Caco-2 (cell line): ENCODE results near the gene FOXP1. TPM values are rescaled to one million over a fixed set of nuclear protein-coding genes. Genes with fewer than 3 reads are reported as not detected.

Experiments used
- BruUV-seq: library from RNA; stranded (reverse); fragments of 400-500 nt; replicated peaks from 2 replicates; lab custom pipeline; 2021; lab: Mats Ljungman, UMichigan
- CTCF ChIA-PET: fragments of 300-600 bp; sonication (Branson Sonifier 250); formaldehyde crosslinking; loops from one replicate; lab custom pipeline; 2022; ENCODE audit warnings: antibody characterized with exemption; lab: Charles Lee
- POLR2A ChIA-PET: fragments of 300-600 bp; sonication (Branson Sonifier 250); formaldehyde crosslinking; loops from one replicate; lab custom pipeline; 2022; ENCODE audit warnings: antibody characterized with exemption; lab: Charles Lee
- DNase-seq, 2 experiments: peaks; one replicate each; pipeline versions ENCODE4 v3.0.0 to v3.0.0-alpha.2; 2020 to 2022
- H3K27me3 ChIP-seq: replicated peaks from 2 replicates; pipeline ENCODE4 v1.6.0; 2011; ENCODE audit warnings: low read length; ENCODE audit not compliant: control insufficient read depth, insufficient read depth
- H3K36me3 ChIP-seq: 2 replicates; pipeline ENCODE4 v1.5.1; 2011; ENCODE audit warnings: low read length; ENCODE audit not compliant: control insufficient read depth, insufficient read depth
- H3K4me1 ChIP-seq: fragments of 250-450 bp; sonication (Bioruptor Pico); 2 replicates; pipeline ENCODE4 v1.5.1; 2020; ENCODE audit warnings: mild to moderate bottlenecking
- H3K4me3 ChIP-seq: 2 replicates; pipeline ENCODE4 v1.5.1; 2011; ENCODE audit warnings: low read depth, mild to moderate bottlenecking, control low read depth, low read length
- H3K9me3 ChIP-seq: fragments of 250-450 bp; sonication (Bioruptor Pico); 2 replicates; pipeline ENCODE4 v1.5.1; 2020; ENCODE audit warnings: mild to moderate bottlenecking, moderate library complexity
- H3K27ac Mint-ChIP-seq: one replicate; pipeline ENCODE4 v1.8.0; 2022; ENCODE audit warnings: mixed read lengths; ENCODE audit not compliant: unreplicated experiment
- H3K27me3 Mint-ChIP-seq: one replicate; pipeline ENCODE4 v1.8.0; 2022; ENCODE audit warnings: mixed read lengths; ENCODE audit not compliant: insufficient read depth, unreplicated experiment
- H3K36me3 Mint-ChIP-seq: one replicate; pipeline ENCODE4 v1.8.0; 2022; ENCODE audit warnings: mild to moderate bottlenecking, mixed read lengths; ENCODE audit not compliant: insufficient read depth, unreplicated experiment
- H3K4me1 Mint-ChIP-seq: one replicate; pipeline ENCODE4 v1.8.0; 2022; ENCODE audit warnings: low read depth, mixed read lengths; ENCODE audit not compliant: unreplicated experiment
- H3K4me3 Mint-ChIP-seq: one replicate; pipeline ENCODE4 v1.8.0; 2022; ENCODE audit warnings: mild to moderate bottlenecking, moderate library complexity, mixed read lengths; ENCODE audit not compliant: unreplicated experiment
- H3K9me3 Mint-ChIP-seq: one replicate; pipeline ENCODE4 v1.8.0; 2022; ENCODE audit warnings: mixed read lengths; ENCODE audit not compliant: unreplicated experiment
- intact Hi-C: fragments of 100-400 bp; cut with micrococcal nuclease; formaldehyde crosslinking; loops from one replicate; pipeline ENCODE4 v1.10.0; 2022; ENCODE audit not compliant: unreplicated experiment
- microRNA-seq: library from miRNA; unstranded; fragments of <30 nt; microRNA quantifications from one replicate; pipeline ENCODE4 v1.2.0, GENCODE V29; 2022
- total RNA-seq: library from RNA; stranded (reverse); gene quantifications from 2 replicates; pipeline ENCODE4 v1.2.3, GENCODE V29; 2022
- TF ChIP-seq, protein P1 (sequence below), 2 experiments: fragments of 200-600 bp in 1 of 2; IDR thresholded peaks; 1 replicate in 1 of 2; 2 replicates in 1 of 2; pipeline versions ENCODE4 v1.5.1 to v1.8.0; 2011 to 2022; ENCODE audit warnings: antibody characterized with exemption in 1 of 2, control low read depth in 1 of 2, inconsistent platforms in 1 of 2, low read depth in 1 of 2, low read length in 1 of 2, mild to moderate bottlenecking in 1 of 2, moderate library complexity in 1 of 2; ENCODE audit not compliant: insufficient read depth in 1 of 2, severe bottlenecking in 1 of 2, unreplicated experiment in 1 of 2

FOXP1 gene
- total RNA-seq, 1 experiment from 2014 or later, result 131 TPM

DNA sequence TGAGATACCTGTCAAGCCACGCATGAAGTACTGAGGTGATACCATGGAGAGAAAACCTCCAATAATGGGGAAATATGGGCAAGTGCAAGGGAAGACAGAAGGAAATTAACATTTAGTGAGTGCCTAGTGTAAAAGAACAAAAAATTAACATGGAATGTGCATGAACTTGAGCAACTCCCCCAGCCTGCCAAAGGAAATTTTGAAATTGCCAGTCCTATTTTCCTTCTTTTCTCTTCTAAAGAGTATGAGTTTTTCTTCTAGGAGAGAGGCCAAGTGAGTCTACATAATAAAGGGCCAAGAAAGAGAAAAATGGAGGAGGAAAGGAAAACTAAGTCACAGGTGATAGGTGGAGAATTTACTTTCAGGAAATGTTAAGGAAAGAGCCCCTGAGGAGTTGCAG lies 668.7 kb downstream of the FOXP1 start:
- Histone ChIP-seq H3K27me3 (no peaks in the 10 kb centered on the region), H3K4me3 (no peak overlapping the region), H3K4me1 (no peaks in the 10 kb centered on the region), H3K36me3 (no peaks in the 10 kb centered on the region), H3K9me3 (no peaks in the 10 kb centered on the region)
- TF ChIP-seq, protein P1, sequence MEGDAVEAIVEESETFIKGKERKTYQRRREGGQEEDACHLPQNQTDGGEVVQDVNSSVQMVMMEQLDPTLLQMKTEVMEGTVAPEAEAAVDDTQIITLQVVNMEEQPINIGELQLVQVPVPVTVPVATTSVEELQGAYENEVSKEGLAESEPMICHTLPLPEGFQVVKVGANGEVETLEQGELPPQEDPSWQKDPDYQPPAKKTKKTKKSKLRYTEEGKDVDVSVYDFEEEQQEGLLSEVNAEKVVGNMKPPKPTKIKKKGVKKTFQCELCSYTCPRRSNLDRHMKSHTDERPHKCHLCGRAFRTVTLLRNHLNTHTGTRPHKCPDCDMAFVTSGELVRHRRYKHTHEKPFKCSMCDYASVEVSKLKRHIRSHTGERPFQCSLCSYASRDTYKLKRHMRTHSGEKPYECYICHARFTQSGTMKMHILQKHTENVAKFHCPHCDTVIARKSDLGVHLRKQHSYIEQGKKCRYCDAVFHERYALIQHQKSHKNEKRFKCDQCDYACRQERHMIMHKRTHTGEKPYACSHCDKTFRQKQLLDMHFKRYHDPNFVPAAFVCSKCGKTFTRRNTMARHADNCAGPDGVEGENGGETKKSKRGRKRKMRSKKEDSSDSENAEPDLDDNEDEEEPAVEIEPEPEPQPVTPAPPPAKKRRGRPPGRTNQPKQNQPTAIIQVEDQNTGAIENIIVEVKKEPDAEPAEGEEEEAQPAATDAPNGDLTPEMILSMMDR (IDR thresholded peaks at IDR 0.05; ENCODE audit: insufficient read depth in 1 of 2, low read depth in 1 of 2, low read length in 1 of 2, severe bottlenecking in 1 of 2, unreplicated experiment in 1 of 2), result no peak
- Mint-ChIP-seq H3K27ac (no peak overlapping the region), H3K4me3 (no peak overlapping the region), H3K9me3 (no peaks in the 10 kb centered on the region), H3K36me3 (no peaks in the 10 kb centered on the region), H3K27me3 (peaks cover 16% of the 10 kb centered on the region), H3K4me1 (no peaks in the 10 kb centered on the region)
- intact Hi-C loops, result no loop called here
- DNase-seq, result no peak
- CTCF ChIA-PET, result no interaction called here
- POLR2A ChIA-PET, result no interaction called here
- BruUV-seq, result no TSS peak

DNA sequence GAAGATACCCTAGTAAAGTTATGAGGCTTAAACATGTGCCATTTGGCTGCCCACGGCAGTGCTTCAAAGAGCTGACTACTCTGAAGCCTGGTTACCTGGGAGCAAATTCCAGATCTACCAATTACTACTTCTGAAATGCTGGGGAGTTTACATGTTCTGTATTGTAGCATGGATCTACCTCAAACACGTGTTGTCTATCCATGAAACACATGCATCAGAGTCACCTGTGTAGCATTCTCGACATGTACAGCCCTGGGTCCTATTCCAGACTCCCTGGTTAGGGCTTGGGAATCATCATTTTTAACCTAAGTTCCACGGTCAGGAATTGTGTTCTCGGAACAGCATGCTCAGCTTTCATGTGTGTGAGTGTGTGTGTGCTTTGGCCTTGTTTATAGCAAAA lies 671.8 kb downstream of the FOXP1 start:
- H3K4me3 Mint-ChIP-seq, result no peak overlapping the region
- no peaks in the 10 kb centered on the region for H3K4me1 Mint-ChIP-seq
- no peak overlapping the region for H3K4me3 ChIP-seq
- H3K4me1 ChIP-seq, result no peaks in the 10 kb centered on the region
- intact Hi-C loops, result no loop called here
- no peak for DNase-seq
- ChIA-PET POLR2A (no interaction called here), CTCF (no interaction called here)
- no peak overlapping the region for H3K27ac Mint-ChIP-seq
- no peaks in the 10 kb centered on the region for H3K36me3 ChIP-seq
- no peaks in the 10 kb centered on the region for H3K36me3 Mint-ChIP-seq
- H3K9me3 Mint-ChIP-seq, result no peaks in the 10 kb centered on the region
- BruUV-seq, result no TSS peak
- TF ChIP-seq, protein P1 (IDR thresholded peaks at IDR 0.05; ENCODE audit: insufficient read depth in 1 of 2, low read depth in 1 of 2, low read length in 1 of 2, severe bottlenecking in 1 of 2, unreplicated experiment in 1 of 2), result no peak
- H3K27me3 Mint-ChIP-seq, result peaks cover 10% of the 10 kb centered on the region
- H3K27me3 ChIP-seq, result peaks cover 1% of the 10 kb centered on the region
- H3K9me3 ChIP-seq, result no peaks in the 10 kb centered on the region

DNA sequence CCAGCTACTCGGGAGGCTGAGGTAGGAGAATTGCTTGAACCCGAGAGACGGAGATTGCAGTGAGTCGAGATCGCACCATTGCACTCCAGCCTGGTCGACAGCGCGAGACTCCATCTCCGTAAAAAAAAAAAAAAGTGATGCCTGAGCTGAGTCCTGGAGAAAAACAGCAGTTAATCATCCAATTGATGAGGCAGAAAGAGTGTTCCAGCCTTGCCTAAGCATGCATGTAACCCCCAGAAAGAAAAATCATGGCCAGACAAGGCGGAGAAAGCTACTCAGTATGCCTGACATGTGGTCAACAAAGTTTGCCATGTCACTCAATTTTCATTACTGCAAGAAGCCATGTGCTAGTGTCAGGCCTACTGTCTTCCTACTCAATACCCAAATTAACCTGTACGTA lies 678.0 kb downstream of the FOXP1 start:
- no peaks in the 10 kb centered on the region for H3K4me1 ChIP-seq
- H3K4me3 Mint-ChIP-seq, result no peak overlapping the region
- TF ChIP-seq, protein P1 (IDR thresholded peaks at IDR 0.05; ENCODE audit: insufficient read depth in 1 of 2, low read depth in 1 of 2, low read length in 1 of 2, severe bottlenecking in 1 of 2, unreplicated experiment in 1 of 2), result no peak
- intact Hi-C loops, result no loop called here
- no peaks in the 10 kb centered on the region for H3K36me3 Mint-ChIP-seq
- no peak for DNase-seq
- H3K27ac Mint-ChIP-seq, result no peak overlapping the region
- ChIA-PET CTCF (no interaction called here), POLR2A (no interaction called here)
- H3K9me3 ChIP-seq, result peaks cover 5% of the 10 kb centered on the region; the same call in 1 of the 2 replicates
- H3K4me3 ChIP-seq, result no peak overlapping the region
- no peaks in the 10 kb centered on the region for H3K9me3 Mint-ChIP-seq
- H3K27me3 ChIP-seq, result peaks cover 1% of the 10 kb centered on the region
- H3K36me3 ChIP-seq, result no peaks in the 10 kb centered on the region
- no TSS peak for BruUV-seq
- no peaks in the 10 kb centered on the region for H3K4me1 Mint-ChIP-seq
- H3K27me3 Mint-ChIP-seq, result peaks cover 14% of the 10 kb centered on the region

Small RNAs within 50 kb of the gene (microRNA-seq; reads per million reads assigned to microRNA genes)
- gene MIR1284, result 3.5 reads per million, percentile 22 among the genes with 10 or more reads in this experiment

Other genes starting within 250 kb of the FOXP1 start
- gene EIF4E3, start 141.7 kb upstream of the FOXP1 start, total RNA-seq, result 1.2 and 1.7 TPM in 2 replicates
- 0.32 and 0.39 TPM in 2 replicates for gene GPR27, start 170.1 kb upstream of the FOXP1 start, total RNA-seq
- not detected in 2 replicates for gene PROK2, start 201.4 kb upstream of the FOXP1 start, total RNA-seq